GM18502 (cell line): ENCODE measurements around the gene OGFOD2.

Source experiments
- ATAC-seq: cut with Tn5 transposase; IDR thresholded peaks from one replicate; pipeline ENCODE4 v1.9.1; 2021; ENCODE audit warnings: mild to moderate bottlenecking; ENCODE audit not compliant: unreplicated experiment, poor library complexity

OGFOD2 gene

GRCh38 chr12:122985338-122986257 lies 10.6 kb downstream of the OGFOD2 start:
- ATAC-seq: no peak

DNA sequence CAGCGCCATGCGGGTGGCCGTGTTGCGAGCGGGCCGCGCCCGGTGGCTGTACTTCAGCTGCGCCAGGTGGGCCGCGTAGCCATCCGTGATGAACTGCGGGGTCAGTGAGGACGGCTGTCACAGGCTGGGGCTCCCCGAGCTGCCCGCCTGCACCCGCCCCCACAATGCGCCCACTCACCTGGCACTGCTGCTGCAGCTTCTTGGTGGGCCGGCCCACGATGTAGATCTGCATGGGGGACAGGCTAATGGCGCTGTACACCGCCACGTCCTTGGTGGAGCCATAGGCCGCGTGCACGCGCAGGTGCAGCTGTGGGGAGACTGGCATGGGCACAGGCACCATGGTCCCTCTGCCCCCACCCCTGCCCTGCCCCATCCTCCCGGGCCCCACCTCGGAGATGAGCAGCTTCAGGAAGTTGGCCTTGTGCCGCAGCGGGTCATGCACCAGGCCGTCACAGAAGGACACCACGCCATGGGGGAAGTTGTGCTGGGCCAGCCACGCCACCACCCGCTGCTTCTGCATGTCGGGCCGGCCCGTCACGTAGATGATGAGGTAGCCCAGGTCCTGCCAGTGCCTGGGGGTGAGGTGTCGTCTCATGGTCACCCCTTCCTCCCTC lies 11.3 kb downstream of the OGFOD2 start:
- ATAC-seq: no peak

- ATAC-seq: no peak
Measured at GRCh38 chr12:122987086-122987951, 12.3 kb downstream of the OGFOD2 start.

GRCh38 chr12:122988036-122988435 lies 13.0 kb downstream of the OGFOD2 start:
- ATAC-seq: no peak

- ATAC-seq: no peak
Measured at GRCh38 chr12:122988612-122989212, 13.7 kb downstream of the OGFOD2 start.

GRCh38 chr12:122989225-122989839 lies 14.3 kb downstream of the OGFOD2 start:
- no peak for ATAC-seq

- ATAC-seq: no peak
Measured at GRCh38 chr12:122989874-122990419, 14.9 kb downstream of the OGFOD2 start.

GRCh38 chr12:122990561-122990960 lies 15.5 kb downstream of the OGFOD2 start:
- no peak for ATAC-seq

DNA sequence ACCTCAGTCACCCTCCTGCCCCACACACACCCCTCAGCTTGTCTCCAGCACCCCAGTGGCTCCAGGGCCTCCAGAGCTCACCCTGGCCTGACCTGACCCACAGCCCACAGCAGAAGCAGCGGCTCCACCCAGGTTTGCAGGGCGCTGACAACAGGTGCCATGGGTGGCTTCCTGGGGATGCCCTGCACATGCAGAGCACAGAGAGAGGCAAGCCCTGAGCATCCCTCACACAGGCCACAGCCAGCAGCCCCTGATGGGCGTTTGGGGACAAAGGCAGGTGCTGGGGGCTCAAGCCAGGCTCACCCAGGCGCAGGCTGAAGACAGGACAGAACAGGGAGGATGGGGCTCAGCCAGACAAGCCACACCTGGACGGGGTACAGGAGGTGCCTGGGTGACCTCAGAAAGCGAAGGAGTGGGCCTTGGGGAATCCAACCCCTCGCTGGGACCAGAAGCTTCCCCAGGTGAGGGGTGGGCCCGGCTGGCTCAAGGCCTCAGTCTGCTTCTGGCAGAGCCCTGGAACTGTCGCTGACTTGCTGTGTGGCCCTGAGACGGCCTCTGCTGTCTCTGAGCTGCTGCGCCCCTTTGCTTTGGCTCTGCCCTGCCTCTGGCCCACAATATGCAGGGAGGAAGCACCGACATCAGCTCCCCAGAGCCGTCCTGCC lies 16.0 kb downstream of the OGFOD2 start:
- ATAC-seq: no peak

- ATAC-seq: no peak
Measured at GRCh38 chr12:122991623-122992275, 16.7 kb downstream of the OGFOD2 start.

DNA sequence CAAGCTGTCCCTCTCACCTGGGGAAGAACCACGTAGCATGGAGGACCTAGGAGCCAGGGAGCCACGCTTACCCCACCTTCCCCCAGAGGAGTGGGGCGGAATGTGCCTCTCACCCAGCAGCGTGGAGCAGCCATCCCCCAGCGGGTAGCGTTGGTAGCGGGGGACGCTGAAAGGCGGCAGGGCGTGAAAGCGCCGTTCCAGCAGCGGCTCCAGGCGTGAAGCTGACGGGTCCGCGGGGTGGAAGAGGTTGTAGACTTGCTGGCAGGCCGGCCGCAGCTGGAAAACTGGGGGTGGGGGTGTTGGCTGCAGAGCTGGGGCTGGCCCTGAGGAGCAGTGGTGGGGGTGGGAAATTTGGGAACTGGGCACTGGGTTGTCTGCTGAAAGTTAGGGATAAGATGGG lies 17.3 kb downstream of the OGFOD2 start:
- no peak for ATAC-seq

- no peak for ATAC-seq
Measured at GRCh38 chr12:122994140-122994675, 19.2 kb downstream of the OGFOD2 start.

DNA sequence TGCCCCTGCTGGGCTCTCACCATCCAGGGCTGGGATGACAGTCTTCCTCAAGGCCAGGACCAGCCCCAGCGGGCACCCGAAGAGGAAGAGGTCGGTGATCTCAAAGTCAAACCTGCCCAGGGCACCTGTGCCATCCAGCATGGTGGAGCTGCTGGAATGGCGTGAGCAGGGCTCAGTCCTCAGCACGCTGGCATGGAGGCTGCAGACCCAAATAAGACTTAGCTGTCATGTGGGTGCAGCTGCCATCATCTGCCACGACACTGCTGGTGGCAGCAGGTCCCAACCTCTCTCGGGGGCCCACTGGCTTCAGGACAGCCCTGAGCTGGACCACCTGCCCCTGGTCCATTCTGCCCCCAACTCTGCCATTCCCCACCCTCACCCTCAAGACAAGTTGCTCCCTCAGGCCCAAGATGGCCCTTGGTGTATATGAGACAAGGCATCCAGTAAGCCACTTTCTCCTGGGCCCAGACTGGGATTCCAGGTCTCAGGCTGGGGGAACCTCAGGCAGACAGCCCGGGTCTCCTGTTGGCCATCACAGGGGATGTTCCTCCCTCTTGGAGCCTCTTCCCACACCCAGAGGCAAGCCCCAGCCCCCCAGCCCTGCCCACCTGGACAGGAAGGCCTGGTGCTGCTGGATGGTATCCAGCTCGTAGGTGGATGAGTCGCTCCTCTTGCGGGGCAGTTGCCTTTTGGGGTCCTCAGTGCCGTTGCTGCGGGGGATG lies 19.9 kb downstream of the OGFOD2 start:
- no peak for ATAC-seq

GRCh38 chr12:122995503-122996187 lies 20.6 kb downstream of the OGFOD2 start:
- no peak for ATAC-seq

DNA sequence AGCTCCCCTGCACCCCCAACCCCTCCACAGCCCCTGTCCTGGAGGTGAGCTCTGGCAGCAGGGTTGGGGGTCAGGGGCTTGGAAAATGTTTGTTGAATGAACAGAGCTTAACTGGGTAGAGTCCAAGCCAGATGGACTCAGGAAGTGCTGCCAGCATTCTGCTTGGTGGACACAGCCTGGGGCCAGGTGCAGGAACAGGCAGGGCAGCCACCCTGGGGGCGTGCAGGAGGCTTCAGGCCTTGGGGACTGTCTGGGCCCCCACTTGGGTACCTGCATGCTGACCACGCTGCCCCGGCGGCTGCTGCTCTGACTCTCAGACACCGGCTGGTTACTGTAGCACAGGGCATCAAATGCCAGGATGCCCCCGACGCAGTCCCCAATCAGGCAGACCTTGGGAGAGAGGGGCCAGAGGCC lies 21.2 kb downstream of the OGFOD2 start:
- no peak for ATAC-seq

- ATAC-seq: no peak
Measured at GRCh38 chr12:122996621-122997342, 21.7 kb downstream of the OGFOD2 start.
